Stimulated activated CD8-positive, alpha-beta memory T cell treated with anti-CD3 and anti-CD28 coated beads, Interleukin-2, amount 100 ng/mL, for 1 hour (primary cell): ENCODE data around the gene AGXT2.

Experiments
- DNase-seq, 2 donors: peaks; one replicate each; pipeline ENCODE4 v3.0.0-alpha.2; 2020; ENCODE audit warnings: low read depth in 2 of 2

Gene AGXT2

GRCh38 chr5:34968258-34968657, 79.5 kb downstream of the AGXT2 start:
- DNase-seq = no peak

- no peak for DNase-seq
Observed at GRCh38 chr5:34967540-34967939, 80.2 kb downstream of the AGXT2 start.

- no peak for DNase-seq
Observed at GRCh38 chr5:34959323-34959722, 88.4 kb downstream of the AGXT2 start.

- no peak for DNase-seq
Observed at GRCh38 chr5:34957857-34958690, 89.7 kb downstream of the AGXT2 start.

GRCh38 chr5:34957321-34957720, 90.4 kb downstream of the AGXT2 start:
- no peak for DNase-seq
